HG02571 (cell line): ENCODE results near the gene ARSK.
A peak's percentile ranks its signal among the peaks of the same experiment; 100 is the strongest.
"Not testable (repeated sequence)": the region's sequence is repeated elsewhere in the genome, so short reads cannot be mapped to it uniquely, and the experiment has no call there.

ENCODE experiments used
- ATAC-seq: cut with Tn5 transposase; IDR thresholded peaks from one replicate; pipeline ENCODE4 v1.9.1; 2021; ENCODE audit warnings: mild to moderate bottlenecking, moderate library complexity; ENCODE audit not compliant: unreplicated experiment

The ARSK gene

DNA sequence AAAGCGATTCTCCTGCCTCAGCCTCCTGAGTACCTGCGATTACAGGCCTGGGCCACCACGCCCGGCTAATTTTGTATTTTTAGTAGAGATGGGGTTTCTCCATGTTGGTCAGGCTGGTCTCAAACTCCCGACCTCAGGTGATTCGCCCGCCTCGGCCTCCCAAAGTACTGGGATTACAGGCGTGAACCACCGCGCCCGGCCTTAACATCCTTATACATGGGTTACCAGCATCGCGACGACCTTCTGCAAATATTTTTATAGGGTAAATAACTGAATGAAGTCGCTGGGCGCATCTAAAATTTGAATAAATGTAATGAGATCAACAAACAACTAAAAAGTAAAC, 91.3 kb downstream of the ARSK start:
- ATAC-seq, result not testable (repeated sequence)

DNA sequence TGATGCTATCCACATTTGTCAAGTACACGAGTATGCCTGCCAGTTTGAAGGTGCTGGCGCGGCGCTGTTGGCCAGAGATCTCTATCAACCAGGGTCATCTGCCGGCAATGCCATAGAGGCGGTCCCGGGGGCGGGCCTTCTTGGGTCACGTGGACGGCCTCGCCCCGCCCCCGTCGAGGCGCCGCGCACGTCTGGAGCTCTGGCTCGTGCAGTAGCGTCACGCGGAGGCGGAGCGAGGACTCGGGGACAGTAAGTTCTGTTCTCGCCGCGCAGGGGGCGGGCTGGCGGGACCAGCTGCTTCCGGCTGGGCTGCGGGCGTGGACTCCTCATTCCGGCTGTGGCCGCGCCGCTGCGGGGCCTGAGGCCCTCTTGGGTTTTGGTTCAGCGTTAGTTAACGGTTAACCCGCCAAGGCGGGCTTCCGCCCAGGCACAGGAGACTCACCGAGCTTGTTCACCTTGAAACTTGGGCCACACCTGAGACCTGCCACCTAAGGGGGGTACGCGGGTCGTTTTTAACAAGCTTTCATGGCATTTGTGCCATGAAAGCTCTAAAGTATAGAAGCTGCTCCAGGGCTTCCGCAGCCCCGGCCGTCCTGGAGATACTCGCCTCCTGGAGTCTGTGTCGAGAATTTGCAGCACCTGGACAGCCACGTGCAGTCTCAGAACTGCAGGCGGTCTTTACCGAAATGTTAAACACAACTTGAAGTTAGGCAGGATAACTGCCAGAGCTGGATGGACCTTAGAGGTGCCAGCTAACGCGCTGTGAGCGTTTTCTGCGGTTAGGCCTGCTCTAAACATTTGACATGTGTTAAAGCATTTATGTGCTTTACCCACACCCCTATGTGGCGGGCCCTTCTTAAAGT, 91.9 kb downstream of the ARSK start, which contains the start of gene RFESD:
RFESD (plus strand) TSS at position 209 of the 863 bp plus-strand sequence. CDS start 5,495 bp downstream, outside the sequence.
- peak; percentile 96 for ATAC-seq

DNA sequence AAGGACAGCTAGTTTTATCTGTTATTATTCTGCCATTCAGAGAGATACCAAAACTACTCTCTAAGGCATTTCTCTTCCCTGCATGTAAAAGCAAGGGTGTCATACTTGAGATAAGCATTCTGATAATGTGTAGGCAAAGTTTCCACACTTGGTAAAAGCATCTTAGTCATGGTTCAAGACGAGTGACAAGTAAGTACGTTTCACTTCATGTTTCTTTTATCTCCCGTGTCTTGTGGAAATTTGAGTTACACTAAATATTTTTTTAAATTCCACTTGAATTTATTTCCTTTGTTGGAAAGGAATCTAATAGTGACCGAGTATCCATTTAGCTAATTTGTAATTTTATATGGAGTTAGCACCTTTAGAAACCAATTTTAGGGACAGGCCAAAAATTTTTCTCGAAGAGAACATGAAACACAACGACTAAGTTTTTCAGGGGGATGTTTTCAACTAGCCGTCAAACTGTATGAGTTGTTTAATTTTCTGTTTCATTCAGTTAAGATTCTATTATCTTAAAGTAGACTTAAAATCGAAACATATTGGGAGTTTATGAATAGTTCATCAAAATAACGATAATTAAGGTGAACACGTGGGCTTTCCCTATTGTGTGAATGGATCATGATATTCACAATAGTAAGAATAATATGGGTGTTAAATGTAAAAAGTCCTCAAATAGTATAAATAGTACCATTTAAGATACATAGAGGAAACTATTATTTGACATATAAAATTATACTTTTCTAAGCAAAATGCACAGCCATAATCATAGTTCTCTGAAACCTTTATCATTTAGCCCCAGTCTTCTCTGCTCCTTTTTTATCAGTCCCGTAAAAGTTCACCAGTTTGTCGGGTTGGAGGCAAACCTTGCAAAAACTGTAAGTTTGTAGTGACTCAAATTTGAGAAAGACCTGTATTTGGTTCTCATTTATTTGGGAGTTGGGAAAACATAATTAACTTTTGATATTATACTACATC, 93.3 kb downstream of the ARSK start:
- no peak for ATAC-seq

DNA sequence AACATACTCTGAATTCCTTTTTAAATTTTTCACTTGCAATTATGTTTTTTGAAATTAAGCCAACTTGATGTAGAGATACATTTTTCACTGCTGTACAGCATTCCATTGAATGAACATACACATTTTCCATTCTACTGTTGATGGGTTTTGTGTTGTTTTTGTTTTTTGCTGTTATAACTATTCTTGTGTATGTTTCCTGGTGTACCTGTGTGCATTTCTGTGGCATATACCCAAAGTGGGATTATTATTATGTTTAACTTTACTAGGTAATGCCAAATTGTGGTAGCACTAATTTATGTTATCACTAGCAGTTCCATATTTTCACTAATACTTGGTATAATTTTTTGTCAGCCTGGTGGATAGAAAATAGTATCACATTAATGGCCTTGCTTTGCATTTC, 94.4 kb downstream of the ARSK start:
- ATAC-seq, result no peak

DNA sequence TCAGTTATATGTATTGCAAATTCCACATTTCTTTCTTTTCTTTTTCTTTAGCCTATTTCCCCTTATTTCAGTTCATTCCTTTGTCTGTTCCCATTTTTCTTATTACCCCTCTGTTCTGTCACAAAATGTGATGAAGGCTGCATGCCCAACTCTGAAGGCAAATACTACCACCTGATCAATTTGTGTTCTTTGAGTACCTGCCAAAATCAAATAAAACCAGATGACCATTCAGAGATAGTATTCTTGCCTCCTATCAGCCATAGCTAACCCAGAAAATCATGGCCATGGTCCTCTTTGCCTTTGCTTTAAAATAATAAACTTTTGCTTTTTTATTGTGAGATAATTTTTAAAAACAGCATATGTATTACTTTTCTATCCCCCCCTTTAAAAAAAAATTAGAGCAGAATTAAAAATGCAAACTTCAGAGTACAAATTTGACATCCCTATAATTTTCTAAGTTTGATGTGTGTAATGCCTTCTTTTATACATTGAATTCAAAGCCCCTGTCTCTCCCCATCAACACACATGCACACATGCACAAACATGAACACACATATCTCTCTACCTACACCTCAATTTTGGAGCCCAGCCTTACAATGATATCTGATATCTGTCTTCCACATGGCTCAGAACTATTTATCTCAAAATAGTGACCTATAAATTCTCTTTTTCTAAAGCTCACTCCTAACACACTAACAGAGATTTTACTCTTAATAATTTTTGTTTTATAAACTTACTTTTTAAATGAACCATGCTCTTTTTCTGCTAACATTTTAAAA, 95.1 kb downstream of the ARSK start:
- no peak for ATAC-seq

DNA sequence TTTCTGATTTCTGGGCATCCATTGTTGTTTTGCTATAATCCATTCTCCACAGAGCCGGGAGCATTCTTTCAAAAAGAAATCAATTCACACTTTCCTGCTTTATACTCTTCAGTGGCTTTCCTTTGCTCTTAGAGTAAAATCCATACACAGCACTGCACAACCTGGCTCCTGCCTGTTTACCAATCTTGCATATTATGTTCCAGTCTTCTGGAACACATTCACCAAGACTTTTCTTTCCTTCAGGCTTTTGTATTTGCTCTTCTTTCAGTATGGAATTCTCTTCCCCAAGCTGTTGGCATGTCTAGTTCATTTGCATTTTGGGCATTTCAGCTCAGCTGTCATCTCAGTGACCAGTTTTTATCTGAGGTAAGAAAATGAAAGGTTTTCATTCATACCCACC, 97.9 kb downstream of the ARSK start:
- no peak for ATAC-seq

DNA sequence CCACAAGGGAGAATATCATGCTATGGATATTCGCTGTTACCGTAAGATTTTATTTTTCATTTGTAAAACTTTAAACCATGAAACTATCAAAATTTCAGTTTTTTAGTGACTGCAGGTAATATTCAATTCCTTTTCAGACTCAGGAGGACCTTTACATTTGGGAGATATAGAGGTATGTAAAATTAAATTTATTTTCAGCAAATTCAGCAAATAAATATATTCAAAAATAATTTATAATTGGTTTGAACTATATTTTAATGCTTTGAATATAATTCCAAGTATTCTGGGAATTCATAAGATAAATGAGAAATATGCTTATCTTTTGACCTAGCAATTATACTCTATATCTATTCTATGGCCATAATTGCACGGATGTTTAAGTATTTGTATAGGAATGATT, 99.3 kb downstream of the ARSK start:
- ATAC-seq, result no peak
